Measurements from ENCODE around the gene GH2. TPM values are rescaled to one million over a fixed set of nuclear protein-coding genes. Genes with fewer than 3 reads are reported as not detected.

Gene GH2
- total and polyA plus RNA-seq, 2 experiments from 2014 or later, result not detected

DNA sequence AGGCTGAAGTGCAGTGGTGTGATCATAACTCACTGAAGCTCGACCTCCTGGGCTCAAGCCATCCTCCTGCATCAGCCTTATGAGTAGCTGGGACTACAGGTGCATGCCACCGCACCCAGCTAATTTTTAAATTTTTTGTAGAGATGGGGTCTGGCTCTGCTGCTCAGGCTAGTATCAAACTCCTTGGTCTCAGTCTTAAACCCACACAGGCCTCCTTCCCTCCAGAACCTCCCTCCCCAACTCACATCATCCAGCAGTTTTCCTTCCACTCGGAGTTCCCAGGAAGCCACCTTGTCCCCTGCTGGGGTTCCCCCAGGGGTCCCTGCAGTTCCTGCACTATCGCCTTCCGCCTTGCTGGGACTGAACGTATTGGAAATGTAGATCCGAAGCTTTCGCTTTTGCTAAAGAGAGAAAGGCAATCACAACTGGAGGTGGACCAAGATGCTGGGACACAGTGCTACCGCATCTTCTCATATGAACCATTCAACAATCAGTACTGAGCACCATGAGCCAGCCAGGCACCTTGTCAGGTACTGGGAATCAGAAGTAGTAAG, 46.5 kb downstream of the GH2 start:
- Histone ChIP-seq H3F3A (ENCODE audit: insufficient read depth) (peaks cover 49% of the 10 kb centered on the region), H3K27me3 (replicated peaks; ENCODE audit: insufficient read depth) (no peaks in the 10 kb centered on the region), H4K20me1 (ENCODE audit: insufficient read depth) (no peaks in the 10 kb centered on the region), H3K4me3 (no peak overlapping the region), H3K36me3 (ENCODE audit: low read depth) (peaks cover 20% of the 10 kb centered on the region), H3K79me2 (ENCODE audit: insufficient read depth) (peaks cover 58% of the 10 kb centered on the region), H3K9ac (no peak overlapping the region), H2AFZ (no peak overlapping the region), H3K4me1 (ENCODE audit: insufficient read depth) (peaks cover 20% of the 10 kb centered on the region), H3K4me2 (ENCODE audit: unreplicated experiment) (no peak overlapping the region), H3K9me3 (ENCODE audit: low read depth) (no peaks in the 10 kb centered on the region), H3K27ac (peak overlapping the region; percentile 63), H3K9me2 (ENCODE audit: insufficient read depth) (no peaks in the 10 kb centered on the region)
- in situ Hi-C loops (cut with MboI), result no loop called here
- no peak for TF ChIP-seq EZH2phosphoT487 (IDR thresholded peaks at IDR 0.05; ENCODE audit: insufficient read depth, low read depth)
- no peak for TF ChIP-seq EZH2 (IDR thresholded peaks at IDR 0.05; ENCODE audit: insufficient read depth, poor library complexity, severe bottlenecking)
- DNase-seq, result no peak
- WGBS, 2 experiments (ENCODE audit: low coverage in 1 of 2, low lambda C conversion rate in 2 of 2, missing lambda C conversion rate in 2 of 2), result 88 to 89% methylated on average over 9 of the region's 9 CpGs

DNA sequence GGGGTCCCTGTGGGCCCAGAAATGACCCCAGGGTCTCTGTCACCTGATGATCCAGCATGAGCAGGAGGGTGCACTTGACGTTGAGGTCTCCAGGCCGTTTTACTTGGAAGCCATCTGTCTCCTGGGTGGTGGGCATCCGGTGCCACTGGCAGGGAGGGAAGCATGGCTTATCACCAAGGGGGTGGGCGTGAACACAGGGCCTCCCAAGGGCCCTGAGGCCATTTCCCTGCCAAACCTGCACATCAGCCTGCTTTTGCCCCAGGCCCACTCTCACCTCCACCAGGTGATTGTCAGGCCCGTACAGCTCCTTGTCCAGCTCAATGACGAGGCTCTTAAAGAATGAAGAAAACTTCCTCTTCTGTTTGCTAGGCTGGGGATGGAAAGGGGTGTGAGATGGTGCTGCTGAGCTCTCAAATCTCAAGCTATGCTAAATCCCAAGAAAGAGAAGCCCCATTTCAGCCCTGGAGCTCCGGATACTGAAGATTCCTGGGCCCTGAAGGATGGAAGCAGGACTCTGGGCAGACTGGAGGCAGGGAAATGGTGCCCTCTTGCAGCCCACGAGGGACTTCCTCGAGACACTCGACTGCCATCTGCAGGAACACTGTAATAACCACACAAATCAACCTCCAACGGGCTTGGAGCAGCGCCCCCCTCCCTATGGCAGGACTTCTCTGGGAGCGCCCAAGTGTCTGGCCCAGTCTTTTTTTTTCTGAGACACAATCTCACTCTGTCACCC, 47.1 kb downstream of the GH2 start:
- Histone ChIP-seq H4K20me1 (ENCODE audit: insufficient read depth) (no peaks in the 10 kb centered on the region), H3K9ac (no peak overlapping the region), H3K9me3 (ENCODE audit: low read depth) (no peaks in the 10 kb centered on the region), H3K27me3 (replicated peaks; ENCODE audit: insufficient read depth) (no peaks in the 10 kb centered on the region), H2AFZ (no peak overlapping the region), H3K4me1 (ENCODE audit: insufficient read depth) (peaks cover 15% of the 10 kb centered on the region), H3F3A (ENCODE audit: insufficient read depth) (peaks cover 47% of the 10 kb centered on the region), H3K27ac (peak overlapping the region; percentile 63), H3K36me3 (ENCODE audit: low read depth) (peaks cover 27% of the 10 kb centered on the region), H3K9me2 (ENCODE audit: insufficient read depth) (no peaks in the 10 kb centered on the region), H3K4me3 (no peak overlapping the region), H3K79me2 (ENCODE audit: insufficient read depth) (peaks cover 58% of the 10 kb centered on the region), H3K4me2 (ENCODE audit: unreplicated experiment) (no peak overlapping the region)
- in situ Hi-C loops (cut with MboI), result no loop called here
- 28 to 34% methylated on average over 13 of the region's 13 CpGs for WGBS, 2 experiments (ENCODE audit: low coverage in 1 of 2, low lambda C conversion rate in 2 of 2, missing lambda C conversion rate in 2 of 2)
- peak; percentile 95 for DNase-seq
- TF ChIP-seq EZH2phosphoT487 (IDR thresholded peaks at IDR 0.05; ENCODE audit: insufficient read depth, low read depth) (no peak), EZH2 (IDR thresholded peaks at IDR 0.05; ENCODE audit: insufficient read depth, poor library complexity, severe bottlenecking) (no peak)

DNA sequence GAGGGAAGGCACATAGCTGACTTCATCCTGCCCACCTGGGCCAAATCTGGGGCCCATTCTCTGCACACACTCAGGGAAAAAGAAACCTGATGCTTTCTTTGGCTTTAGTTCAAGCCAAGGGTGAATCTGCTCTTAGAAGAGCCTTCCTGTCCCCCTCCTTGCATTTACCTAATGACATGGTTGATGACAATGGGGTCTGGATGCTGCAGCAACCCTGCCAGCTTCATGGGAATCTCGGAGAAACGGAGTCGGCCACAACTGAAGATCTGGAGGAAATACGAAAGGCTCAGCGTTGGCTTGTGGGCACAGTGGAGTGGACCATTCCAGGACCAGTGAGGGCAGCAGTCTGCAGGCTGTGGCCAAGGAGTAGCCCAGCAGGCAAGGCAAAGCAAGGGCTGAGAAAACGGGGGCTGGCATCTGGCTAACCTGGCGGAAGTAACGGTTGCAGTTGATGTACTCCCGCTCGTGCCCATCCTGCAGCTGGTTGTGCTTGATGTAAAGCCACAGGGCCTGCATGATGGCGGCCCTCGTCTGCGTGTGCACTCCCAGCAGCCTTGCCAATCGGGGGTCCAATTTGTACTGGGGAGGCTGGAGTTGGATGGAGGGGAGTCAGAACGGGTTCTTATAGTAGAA, 47.9 kb downstream of the GH2 start:
- Histone ChIP-seq H3K36me3 (ENCODE audit: low read depth) (peaks cover 34% of the 10 kb centered on the region), H3F3A (ENCODE audit: insufficient read depth) (peaks cover 43% of the 10 kb centered on the region), H3K9me3 (ENCODE audit: low read depth) (no peaks in the 10 kb centered on the region), H3K9me2 (ENCODE audit: insufficient read depth) (no peaks in the 10 kb centered on the region), H2AFZ (no peak overlapping the region), H3K4me2 (ENCODE audit: unreplicated experiment) (no peak overlapping the region), H3K9ac (no peak overlapping the region), H3K79me2 (ENCODE audit: insufficient read depth) (peaks cover 58% of the 10 kb centered on the region), H4K20me1 (ENCODE audit: insufficient read depth) (no peaks in the 10 kb centered on the region), H3K4me1 (ENCODE audit: insufficient read depth) (peaks cover 10% of the 10 kb centered on the region), H3K4me3 (no peak overlapping the region), H3K27me3 (replicated peaks; ENCODE audit: insufficient read depth) (no peaks in the 10 kb centered on the region), H3K27ac (no peak overlapping the region)
- TF ChIP-seq EZH2 (IDR thresholded peaks at IDR 0.05; ENCODE audit: insufficient read depth, poor library complexity, severe bottlenecking) (no peak), EZH2phosphoT487 (IDR thresholded peaks at IDR 0.05; ENCODE audit: insufficient read depth, low read depth) (no peak)
- no peak for DNase-seq
- in situ Hi-C loops (cut with MboI), result no loop called here
- 87 to 89% methylated on average over 15 of the region's 15 CpGs for WGBS, 2 experiments (ENCODE audit: low coverage in 1 of 2, low lambda C conversion rate in 2 of 2, missing lambda C conversion rate in 2 of 2)

DNA sequence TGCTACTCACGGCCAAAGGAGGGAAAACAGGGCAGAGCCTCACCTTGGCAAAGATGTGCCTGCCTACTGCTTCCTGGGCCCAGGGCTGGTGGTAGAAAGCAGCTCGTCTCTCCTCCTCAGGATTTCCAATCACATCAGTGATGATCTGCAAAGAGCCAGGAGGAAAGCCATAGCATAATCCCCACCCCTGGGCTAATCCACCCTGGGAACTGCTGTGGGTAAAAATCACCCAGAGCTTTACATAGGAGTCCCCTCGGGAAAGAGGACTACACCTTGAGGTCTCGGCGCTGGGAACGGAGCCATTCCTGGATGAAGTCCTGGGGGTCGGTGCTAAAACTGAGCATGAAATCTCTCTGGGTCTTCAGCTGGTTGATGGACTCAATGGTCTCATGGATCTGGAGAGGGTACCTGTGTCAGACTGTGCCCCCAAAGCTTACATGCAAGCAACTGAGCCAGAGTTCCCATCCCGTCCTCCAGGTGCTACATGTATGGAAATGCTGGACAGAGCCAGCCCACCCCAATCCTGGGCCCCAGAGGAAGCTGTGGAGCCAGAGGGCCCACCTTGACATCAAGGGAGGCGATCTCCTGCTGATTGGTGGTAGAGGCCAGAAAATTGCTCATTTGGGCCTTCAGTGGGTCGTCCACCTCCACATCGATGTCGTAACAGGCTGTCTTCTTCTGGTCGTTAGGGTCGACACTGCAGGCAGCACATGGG, 48.6 kb downstream of the GH2 start:
- Histone ChIP-seq H3F3A (ENCODE audit: insufficient read depth) (peaks cover 40% of the 10 kb centered on the region), H3K4me2 (ENCODE audit: unreplicated experiment) (no peak overlapping the region), H3K9me2 (ENCODE audit: insufficient read depth) (no peaks in the 10 kb centered on the region), H2AFZ (no peak overlapping the region), H3K36me3 (ENCODE audit: low read depth) (peaks cover 38% of the 10 kb centered on the region), H3K9me3 (ENCODE audit: low read depth) (no peaks in the 10 kb centered on the region), H3K27ac (no peak overlapping the region), H3K9ac (no peak overlapping the region), H3K4me1 (ENCODE audit: insufficient read depth) (peaks cover 10% of the 10 kb centered on the region), H3K27me3 (replicated peaks; ENCODE audit: insufficient read depth) (no peaks in the 10 kb centered on the region), H3K4me3 (no peak overlapping the region), H4K20me1 (ENCODE audit: insufficient read depth) (no peaks in the 10 kb centered on the region), H3K79me2 (ENCODE audit: insufficient read depth) (peaks cover 58% of the 10 kb centered on the region)
- WGBS, 2 experiments (ENCODE audit: low coverage in 1 of 2, low lambda C conversion rate in 2 of 2, missing lambda C conversion rate in 2 of 2), result 77 to 79% methylated on average over 14 of the region's 14 CpGs
- TF ChIP-seq EZH2phosphoT487 (IDR thresholded peaks at IDR 0.05; ENCODE audit: insufficient read depth, low read depth), result no peak
- no peak for TF ChIP-seq EZH2 (IDR thresholded peaks at IDR 0.05; ENCODE audit: insufficient read depth, poor library complexity, severe bottlenecking)
- DNase-seq, result no peak
- in situ Hi-C loops (cut with MboI), result no loop called here
